CD4-positive, alpha-beta memory T cell (primary cell): ENCODE measurements around the gene TRAF7. TPM values are rescaled to one million over a fixed set of nuclear protein-coding genes. Genes with fewer than 3 reads are reported as not detected.

Experiments used
- CTCF ChIA-PET: fragments of 350-600 bp; sonication (Branson Sonifier 250); formaldehyde crosslinking; loops from one replicate; lab custom pipeline; 2021; ENCODE audit warnings: inconsistent platforms; ENCODE audit not compliant: partially characterized antibody; lab: Charles Lee
- POLR2A ChIA-PET: fragments of 350-600 bp; sonication (Branson Sonifier 250); formaldehyde crosslinking; loops from one replicate; lab custom pipeline; 2021; ENCODE audit not compliant: partially characterized antibody; lab: Charles Lee
- DNase-seq, 5 donors: peaks; one replicate each; pipeline versions ENCODE4 v3.0.0 to v3.0.0-alpha.2; 2020 to 2022; ENCODE audit warnings: mixed read lengths in 1 of 5
- H3K27ac ChIP-seq: one replicate; pipeline ENCODE4 v1.7.0; 2013; ENCODE audit warnings: low read depth, low read length
- H3K27me3 ChIP-seq: 2 replicates; pipeline ENCODE4 v1.7.0; 2013; ENCODE audit warnings: mild to moderate bottlenecking, low read length, moderate library complexity; ENCODE audit not compliant: insufficient read depth
- H3K36me3 ChIP-seq: 2 replicates; pipeline ENCODE4 v1.7.0; 2013; ENCODE audit warnings: mild to moderate bottlenecking, low read length, moderate library complexity; ENCODE audit not compliant: insufficient read depth
- H3K4me1 ChIP-seq: 2 replicates; pipeline ENCODE4 v1.7.0; 2013; ENCODE audit warnings: mild to moderate bottlenecking, low read length, moderate library complexity; ENCODE audit not compliant: insufficient read depth
- H3K4me3 ChIP-seq, 2 donors: one replicate each; pipeline ENCODE4 v1.7.0; 2013; ENCODE audit warnings: low read length in 2 of 2, mild to moderate bottlenecking in 1 of 2
- H3K9me3 ChIP-seq, 2 donors: one replicate each; pipeline ENCODE4 v1.7.0; 2013; ENCODE audit warnings: low read length in 2 of 2, control low read depth in 1 of 2; ENCODE audit not compliant: control insufficient read depth in 1 of 2
- H3K27ac Mint-ChIP-seq, 7 donors: one replicate each; pipeline ENCODE4 v1.8.0; 2020 to 2021; ENCODE audit warnings: mixed read lengths in 7 of 7, mild to moderate bottlenecking in 6 of 7, inconsistent platforms in 3 of 7, moderate library complexity in 3 of 7
- H3K27me3 Mint-ChIP-seq, 2 donors: one replicate each; pipeline ENCODE4 v1.8.0; 2020 to 2021; ENCODE audit warnings: mixed read lengths in 2 of 2
- H3K36me3 Mint-ChIP-seq, 2 donors: one replicate each; pipeline ENCODE4 v1.8.0; 2020 to 2021; ENCODE audit warnings: mixed read lengths in 2 of 2, inconsistent platforms in 1 of 2, mild to moderate bottlenecking in 1 of 2
- H3K4me1 Mint-ChIP-seq, 4 donors: one replicate each; pipeline ENCODE4 v1.8.0; 2020 to 2021; ENCODE audit warnings: mixed read lengths in 4 of 4, mild to moderate bottlenecking in 1 of 4
- H3K4me3 Mint-ChIP-seq, 8 donors: one replicate each; pipeline ENCODE4 v1.8.0; 2020 to 2021; ENCODE audit warnings: mixed read lengths in 8 of 8, mild to moderate bottlenecking in 7 of 8, moderate library complexity in 6 of 8, inconsistent platforms in 3 of 8
- H3K9me3 Mint-ChIP-seq, 8 donors: one replicate each; pipeline ENCODE4 v1.8.0; 2020 to 2021; ENCODE audit warnings: mixed read lengths in 8 of 8, mild to moderate bottlenecking in 5 of 8, inconsistent platforms in 3 of 8, moderate library complexity in 1 of 8
- intact Hi-C: fragments of 100-400 bp; cut with micrococcal nuclease; formaldehyde crosslinking; loops from one replicate; pipeline ENCODE4 v1.15.1; 2023
- polyA plus RNA-seq, 2 donors: library from polyadenylated mRNA; unstranded; fragments of 300-500 nt; fragmentation: Illumina TruSeq; gene quantifications; one replicate each; pipeline ENCODE4 v1.2.3, GENCODE V29; 2021
- total RNA-seq, 2 experiments: library from RNA; stranded (reverse); gene quantifications; one replicate each; pipeline ENCODE4 v1.2.3, GENCODE V29; 2021

TRAF7 gene
- total and polyA plus RNA-seq, 4 experiments from 2014 or later, result 1.9 to 41.9 (median 24.9) TPM

GRCh38 chr16:2207872-2208271 is 52.3 kb downstream of the TRAF7 start:
- Histone ChIP-seq H3K36me3 (peaks cover 19% of the 10 kb centered on the region), H3K9me3 (no peaks in the 10 kb centered on the region), H3K4me3 (no peak overlapping the region), H3K27ac (no peak overlapping the region), H3K27me3 (no peaks in the 10 kb centered on the region), H3K4me1 (peaks cover 36% of the 10 kb centered on the region)
- CTCF ChIA-PET, result no interaction called here
- Mint-ChIP-seq H3K4me3 (peak overlapping the region; percentile 28 to 69 (median 60)), H3K36me3 (peaks cover 6 to 23% of the 10 kb centered on the region in 2 donors), H3K4me1 (peaks cover 13 to 42% (median 26%) of the 10 kb centered on the region in 4 donors), H3K9me3 (no peaks in the 10 kb centered on the region), H3K27me3 (no peaks in the 10 kb centered on the region), H3K27ac (peak overlapping the region in 4 of 7 donors; percentile 42 to 74 (median 69))
- intact Hi-C loops, result loop anchor here (5.0 kb wide), 1 partner anchor 236 kb away; the partner anchor contains the start of gene TBL3
- POLR2A ChIA-PET, result interaction anchor here (0.7 to 1.7 kb wide), 3 partner anchors 44 to 325 kb away, joined by 3 to 4 read pairs (median 4); partner anchors contain the start of genes ECI1 and TRAF7
- no peak for DNase-seq

GRCh38 chr16:2208308-2208707 is 52.7 kb downstream of the TRAF7 start:
- H3K9me3 ChIP-seq, result no peaks in the 10 kb centered on the region
- Mint-ChIP-seq H3K27ac (no peak overlapping the region), H3K4me3 (no peak overlapping the region), H3K36me3 (peaks cover 6 to 25% of the 10 kb centered on the region in 2 donors), H3K4me1 (peaks cover 15 to 46% (median 29%) of the 10 kb centered on the region in 4 donors), H3K9me3 (no peaks in the 10 kb centered on the region), H3K27me3 (no peaks in the 10 kb centered on the region)
- peaks cover 40% of the 10 kb centered on the region for H3K4me1 ChIP-seq
- no peak overlapping the region for H3K27ac ChIP-seq
- DNase-seq, result peak in 1 of 5 donors; percentile 31
- CTCF ChIA-PET, result no interaction called here
- POLR2A ChIA-PET, result interaction anchor here (0.7 to 1.7 kb wide), 3 partner anchors 44 to 324 kb away, joined by 3 to 4 read pairs (median 4); partner anchors contain the start of genes ECI1 and TRAF7
- H3K36me3 ChIP-seq, result peaks cover 19% of the 10 kb centered on the region
- intact Hi-C loops, result loop anchor here (5.0 kb wide), 1 partner anchor 236 kb away; the partner anchor contains the start of gene TBL3
- no peak overlapping the region for H3K4me3 ChIP-seq
- H3K27me3 ChIP-seq, result no peaks in the 10 kb centered on the region

- H3K4me3 Mint-ChIP-seq, result no peak overlapping the region
- peaks cover 19% of the 10 kb centered on the region for H3K36me3 ChIP-seq
- ChIA-PET POLR2A (interaction anchor here (0.7 to 1.7 kb wide), 3 partner anchors 43 to 324 kb away, joined by 3 to 4 read pairs (median 4); partner anchors contain the start of genes ECI1 and TRAF7), CTCF (no interaction called here)
- H3K4me3 ChIP-seq, result no peak overlapping the region
- peaks cover 45% of the 10 kb centered on the region for H3K4me1 ChIP-seq
- H3K27me3 Mint-ChIP-seq, result no peaks in the 10 kb centered on the region
- peaks cover 6 to 26% of the 10 kb centered on the region in 2 donors for H3K36me3 Mint-ChIP-seq
- H3K9me3 ChIP-seq, result no peaks in the 10 kb centered on the region
- intact Hi-C loops, result loop anchor here (5.0 kb wide), 1 partner anchor 236 kb away; the partner anchor contains the start of gene TBL3
- H3K9me3 Mint-ChIP-seq, result no peaks in the 10 kb centered on the region
- no peak overlapping the region for H3K27ac Mint-ChIP-seq
- H3K27ac ChIP-seq, result no peak overlapping the region
- peaks cover 16 to 47% (median 34%) of the 10 kb centered on the region in 4 donors for H3K4me1 Mint-ChIP-seq
- peak in 1 of 5 donors; percentile 29 for DNase-seq
- H3K27me3 ChIP-seq, result no peaks in the 10 kb centered on the region
These were observed 53.2 kb downstream of the TRAF7 start for GRCh38 chr16:2208772-2209171.

GRCh38 chr16:2209258-2210008 is 53.9 kb downstream of the TRAF7 start:
- intact Hi-C loops, result loop anchor here (5.0 kb wide), 1 partner anchor 237 kb away; the partner anchor contains the start of gene TBL3
- Mint-ChIP-seq H3K36me3 (peaks cover 6 to 26% of the 10 kb centered on the region in 2 donors), H3K9me3 (no peaks in the 10 kb centered on the region), H3K27ac (no peak overlapping the region), H3K4me1 (peaks cover 16 to 44% (median 32%) of the 10 kb centered on the region in 4 donors), H3K27me3 (no peaks in the 10 kb centered on the region), H3K4me3 (no peak overlapping the region)
- Histone ChIP-seq H3K4me3 (no peak overlapping the region), H3K9me3 (no peaks in the 10 kb centered on the region), H3K36me3 (peaks cover 19% of the 10 kb centered on the region), H3K27me3 (no peaks in the 10 kb centered on the region), H3K27ac (no peak overlapping the region), H3K4me1 (peaks cover 45% of the 10 kb centered on the region)
- DNase-seq, result peak in 1 of 5 donors; percentile 28
- ChIA-PET CTCF (no interaction called here), POLR2A (interaction anchor here (1.3 kb wide), 1 partner anchor 13 kb away, joined by 3 read pairs; the partner anchor contains the start of gene E4F1)

GRCh38 chr16:2210009-2210332 is 54.4 kb downstream of the TRAF7 start:
- H3K27me3 Mint-ChIP-seq, result no peaks in the 10 kb centered on the region
- peaks cover 40% of the 10 kb centered on the region for H3K4me1 ChIP-seq
- no peaks in the 10 kb centered on the region for H3K9me3 Mint-ChIP-seq
- peaks cover 19% of the 10 kb centered on the region for H3K36me3 ChIP-seq
- H3K4me3 Mint-ChIP-seq, result no peak overlapping the region
- H3K36me3 Mint-ChIP-seq, result peaks cover 6 to 24% of the 10 kb centered on the region in 2 donors
- POLR2A ChIA-PET, result interaction anchor here (1.2 to 1.3 kb wide), 2 partner anchors 13 to 323 kb away, joined by 3 read pairs; partner anchors contain the start of gene E4F1
- no peaks in the 10 kb centered on the region for H3K9me3 ChIP-seq
- no peak for DNase-seq
- intact Hi-C loops, result no loop called here
- H3K27ac Mint-ChIP-seq, result no peak overlapping the region
- CTCF ChIA-PET, result no interaction called here
- no peak overlapping the region for H3K4me3 ChIP-seq
- peaks cover 14 to 40% (median 28%) of the 10 kb centered on the region in 4 donors for H3K4me1 Mint-ChIP-seq
- no peak overlapping the region for H3K27ac ChIP-seq
- no peaks in the 10 kb centered on the region for H3K27me3 ChIP-seq

- H3K4me1 Mint-ChIP-seq, result peaks cover 15 to 44% (median 29%) of the 10 kb centered on the region in 4 donors
- H3K4me1 ChIP-seq, result peaks cover 40% of the 10 kb centered on the region
- H3K27me3 Mint-ChIP-seq, result no peaks in the 10 kb centered on the region
- no peak within 1 kb of the TSS for H3K4me3 ChIP-seq
- intact Hi-C loops, result no loop called here
- H3K9me3 Mint-ChIP-seq, result no peaks in the 10 kb centered on the region
- no peak within 1 kb of the TSS for H3K4me3 Mint-ChIP-seq
- no peaks in the 10 kb centered on the region for H3K9me3 ChIP-seq
- no peak within 1 kb of the TSS for H3K27ac ChIP-seq
- H3K27me3 ChIP-seq, result no peaks in the 10 kb centered on the region
- ChIA-PET CTCF (no interaction called here), POLR2A (interaction anchor here (1.2 to 1.3 kb wide), 2 partner anchors 12 to 322 kb away, joined by 3 read pairs; partner anchors contain the start of gene E4F1)
- peaks cover 19% of the 10 kb centered on the region for H3K36me3 ChIP-seq
- peaks cover 6 to 24% of the 10 kb centered on the region in 2 donors for H3K36me3 Mint-ChIP-seq
- peak within 1 kb of the TSS in 3 of 7 donors; percentile 10 to 67 (median 46) for H3K27ac Mint-ChIP-seq
- peak in 1 of 5 donors; percentile 38 for DNase-seq
These were observed 55.1 kb downstream of the TRAF7 start, which contains the start of gene BRICD5 for GRCh38 chr16:2210386-2211365. Gene BRICD5 (minus strand): TSS chr16:2210863. CDS start chr16:2210833, 30 bp downstream.
